ENCODE data around the gene YPEL2.

The YPEL2 gene

GRCh38 chr17:59330053-59330942 lies 1.2 kb upstream of the YPEL2 start:
- DNase-seq (ENCODE audit: low read depth in 1 of 2, low spot score in 1 of 2): no peak

GRCh38 chr17:59331929-59332748 lies 684 bp downstream of the YPEL2 start:
- DNase-seq (ENCODE audit: low read depth in 1 of 2, low spot score in 1 of 2): no peak

GRCh38 chr17:59332749-59333377 lies 1.4 kb downstream of the YPEL2 start:
- DNase-seq (ENCODE audit: low read depth in 1 of 2, low spot score in 1 of 2): no peak

- no peak for DNase-seq (ENCODE audit: low read depth in 1 of 2, low spot score in 1 of 2)
Measured at GRCh38 chr17:59333836-59334235, 2.4 kb downstream of the YPEL2 start.

- DNase-seq (ENCODE audit: low read depth in 1 of 2, low spot score in 1 of 2): no peak
Measured at GRCh38 chr17:59335685-59336084, 4.2 kb downstream of the YPEL2 start.

- no peak for DNase-seq (ENCODE audit: low read depth in 1 of 2, low spot score in 1 of 2)
Measured at GRCh38 chr17:59337741-59338299, 6.4 kb downstream of the YPEL2 start.

- DNase-seq (ENCODE audit: low read depth in 1 of 2, low spot score in 1 of 2): no peak
Measured at GRCh38 chr17:59338498-59338897, 7.0 kb downstream of the YPEL2 start.

- DNase-seq (ENCODE audit: low read depth in 1 of 2, low spot score in 1 of 2): no peak
Measured at GRCh38 chr17:59341922-59342321, 10.5 kb downstream of the YPEL2 start.

GRCh38 chr17:59342681-59343131 lies 11.3 kb downstream of the YPEL2 start:
- DNase-seq (ENCODE audit: low read depth in 1 of 2, low spot score in 1 of 2): no peak

GRCh38 chr17:59345476-59345875 lies 14.0 kb downstream of the YPEL2 start:
- no peak for DNase-seq (ENCODE audit: low read depth in 1 of 2, low spot score in 1 of 2)

GRCh38 chr17:59346341-59346740 lies 14.9 kb downstream of the YPEL2 start:
- DNase-seq (ENCODE audit: low read depth in 1 of 2, low spot score in 1 of 2): no peak

- DNase-seq (ENCODE audit: low read depth in 1 of 2, low spot score in 1 of 2): no peak
Measured at GRCh38 chr17:59346876-59347407, 15.5 kb downstream of the YPEL2 start.

- no peak for DNase-seq (ENCODE audit: low read depth in 1 of 2, low spot score in 1 of 2)
Measured at GRCh38 chr17:59347975-59348391, 16.5 kb downstream of the YPEL2 start.

- no peak for DNase-seq (ENCODE audit: low read depth in 1 of 2, low spot score in 1 of 2)
Measured at GRCh38 chr17:59349178-59349577, 17.7 kb downstream of the YPEL2 start.

GRCh38 chr17:59353106-59353854 lies 21.8 kb downstream of the YPEL2 start:
- DNase-seq (ENCODE audit: low read depth in 1 of 2, low spot score in 1 of 2): no peak

- no peak for DNase-seq (ENCODE audit: low read depth in 1 of 2, low spot score in 1 of 2)
Measured at GRCh38 chr17:59353936-59354755, 22.7 kb downstream of the YPEL2 start.

GRCh38 chr17:59355030-59355701 lies 23.7 kb downstream of the YPEL2 start:
- no peak for DNase-seq (ENCODE audit: low read depth in 1 of 2, low spot score in 1 of 2)

- DNase-seq (ENCODE audit: low read depth in 1 of 2, low spot score in 1 of 2): no peak
Measured at GRCh38 chr17:59355702-59356325, 24.4 kb downstream of the YPEL2 start.
